Amygdala (tissue), 56 donors: ENCODE measurements around the gene ERCC1.

Source experiments
- DNase-seq, 56 donors: peaks; one replicate each; lab custom pipeline; 2025; lab: John Stamatoyannopoulos, UW

Gene ERCC1

GRCh38 chr19:45370410-45371204, 53.1 kb downstream of the ERCC1 start, which contains the start of gene ERCC2:
ERCC2 (minus strand) TSS chr19:45370573; CDS start chr19:45370540, 33 bp downstream.
- DNase-seq: peak; percentile 88 to 100 (median 98)

GRCh38 chr19:45368737-45369340, 54.9 kb downstream of the ERCC1 start:
- DNase-seq: no peak

- DNase-seq: no peak
Measured at GRCh38 chr19:45368127-45368526, 55.6 kb downstream of the ERCC1 start.

DNA sequence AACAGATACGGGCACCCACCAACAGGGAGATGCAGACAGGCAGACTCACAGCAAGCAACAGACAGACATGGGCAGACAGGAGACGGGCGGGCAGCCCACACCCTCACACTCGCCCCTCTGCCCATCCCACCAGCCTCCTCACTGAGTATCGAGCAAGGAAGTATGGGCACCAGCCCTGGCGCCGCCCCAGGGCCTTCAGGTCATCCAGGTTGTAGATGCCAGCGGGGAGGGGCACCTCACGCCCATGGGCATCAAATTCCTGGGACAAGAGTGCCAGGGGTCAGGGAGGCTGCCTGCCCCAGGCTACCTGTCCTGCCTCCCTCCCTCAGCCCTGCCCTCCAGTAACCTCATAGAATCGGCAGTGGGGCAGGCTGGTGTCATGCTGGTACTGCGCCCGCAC, 59.0 kb downstream of the ERCC1 start:
- no peak for DNase-seq

DNA sequence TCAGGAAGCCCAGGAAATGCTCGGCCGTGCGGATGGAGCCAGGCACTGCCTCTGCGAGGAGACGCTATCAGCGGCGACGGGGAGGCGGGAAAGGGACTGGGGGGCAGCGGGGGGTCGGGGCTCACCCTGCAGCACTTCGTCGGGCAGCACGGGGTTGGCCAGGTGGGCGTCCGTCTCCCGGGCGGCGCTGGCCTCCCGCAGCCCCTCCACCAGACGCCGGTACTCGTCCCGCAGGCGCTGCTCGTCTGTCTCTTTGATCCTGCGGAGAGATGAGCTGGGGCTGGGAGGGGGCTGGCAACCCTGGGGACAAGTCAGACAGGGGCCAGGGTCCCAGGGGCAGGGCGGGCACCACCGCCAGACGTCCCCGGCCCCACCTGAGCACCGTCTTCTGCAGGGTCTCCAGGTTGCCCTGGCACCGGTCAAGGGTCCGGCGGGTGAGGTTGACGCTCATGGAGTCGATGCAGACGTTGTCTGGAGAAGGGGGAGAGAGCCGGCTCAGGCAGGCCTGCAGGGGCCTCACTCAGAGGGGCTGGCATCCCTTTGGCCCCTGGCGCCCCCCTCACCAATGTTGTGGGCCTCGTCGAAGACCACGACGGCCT, 59.8 kb downstream of the ERCC1 start:
- DNase-seq: no peak

DNA sequence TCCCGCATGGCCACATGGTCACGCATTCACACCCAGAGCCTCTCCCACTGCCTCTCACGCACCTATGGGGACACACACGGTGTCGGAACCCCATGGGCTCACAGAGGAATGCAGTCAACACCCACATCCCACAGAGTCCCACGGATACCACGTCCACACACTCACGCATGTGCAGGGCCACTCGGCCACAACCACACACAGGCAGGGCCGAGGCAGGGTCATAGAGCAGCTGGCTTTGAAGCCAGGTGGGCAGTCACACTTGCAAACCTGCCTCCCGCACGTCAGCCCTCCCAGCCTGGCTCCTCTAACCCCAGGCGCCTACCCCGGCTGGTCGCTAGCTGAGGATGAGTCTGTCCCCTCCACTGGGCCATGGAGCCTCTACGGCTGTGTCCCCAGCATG, 61.4 kb downstream of the ERCC1 start:
- DNase-seq: no peak

DNA sequence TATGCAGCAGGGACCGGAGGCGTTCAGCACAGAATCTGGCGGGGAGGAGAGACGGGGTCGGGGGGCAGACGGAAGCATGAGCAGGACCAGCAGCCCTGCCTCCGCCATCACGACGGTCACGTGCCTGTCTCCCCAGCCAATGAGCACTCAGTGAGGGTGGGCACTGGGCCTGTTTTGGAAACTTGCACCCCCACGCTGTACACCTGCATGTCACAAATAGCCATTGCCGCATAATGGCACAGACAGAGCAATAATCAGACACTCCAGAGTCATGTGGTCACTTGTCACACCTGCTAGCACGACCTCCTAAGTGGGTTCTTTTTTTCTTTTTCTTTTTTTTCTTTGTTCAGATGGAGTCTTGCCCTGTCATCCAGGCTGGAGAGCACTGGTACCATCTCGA, 62.1 kb downstream of the ERCC1 start:
- no peak for DNase-seq

- DNase-seq: no peak
Measured at GRCh38 chr19:45358213-45358792, 65.4 kb downstream of the ERCC1 start.

DNA sequence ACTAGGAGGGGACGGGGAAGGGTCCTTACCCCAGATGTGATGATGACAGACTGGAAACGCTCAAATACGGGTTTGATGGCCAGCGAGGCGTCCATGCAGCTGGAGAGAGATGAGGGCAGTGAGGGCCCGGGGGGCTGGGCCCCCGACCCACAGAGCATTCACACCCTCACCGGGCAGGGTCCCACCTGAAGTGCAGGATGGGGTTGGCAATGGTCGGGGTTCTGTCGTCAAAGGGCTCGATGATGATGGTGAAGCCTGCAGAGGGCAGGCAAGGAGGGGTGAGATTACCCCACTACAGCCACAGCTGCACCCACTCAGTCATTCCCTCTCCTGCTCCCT, 66.3 kb downstream of the ERCC1 start:
- DNase-seq: no peak
